H1 (cell line): ENCODE data around the gene DYNC1H1. TPM values are rescaled to one million over a fixed set of nuclear protein-coding genes. Genes with fewer than 3 reads are reported as not detected.

Source experiments
- CTCF ChIA-PET: fragments of 300-600 bp; sonication (Branson Sonifier 250); formaldehyde crosslinking; loops from one replicate; lab custom pipeline; 2021; ENCODE audit not compliant: partially characterized antibody; lab: Charles Lee
- POLR2A ChIA-PET: fragments of 300-600 bp; sonication (Branson Sonifier 250); formaldehyde crosslinking; loops from one replicate; lab custom pipeline; 2021; ENCODE audit warnings: inconsistent platforms; ENCODE audit not compliant: partially characterized antibody; lab: Charles Lee
- DNase-seq, 2 experiments: peaks; one replicate each; pipeline versions ENCODE4 v3.0.0 to v3.0.0-alpha.2; 2010 to 2022; ENCODE audit warnings: low spot score in 2 of 2, low read depth in 1 of 2, mixed read lengths in 1 of 2
- FAIRE-seq: peaks from 2 replicates; lab custom pipeline; 2011; peaks lifted over from hg19 to GRCh38; lab: Jason Lieb, UNC
- H2AFZ ChIP-seq: 2 replicates; pipeline ENCODE4 v1.8.1; 2012; ENCODE audit warnings: low read length, inconsistent platforms
- H2AK5ac ChIP-seq: 2 replicates; pipeline ENCODE4 v1.6.1; 2013; ENCODE audit warnings: low read depth, low read length
- H2BK120ac ChIP-seq: replicated peaks from 2 replicates; pipeline ENCODE3; 2013; ENCODE audit warnings: low read depth, low read length, inconsistent platforms
- H2BK12ac ChIP-seq: 2 replicates; pipeline ENCODE4 v1.6.1; 2013; ENCODE audit warnings: low read depth, low read length
- H2BK15ac ChIP-seq: 2 replicates; pipeline ENCODE4 v1.6.1; 2013; ENCODE audit warnings: low read length
- H2BK20ac ChIP-seq: 2 replicates; pipeline ENCODE4 v1.6.1; 2013; ENCODE audit warnings: low read length
- H2BK5ac ChIP-seq: 2 replicates; pipeline ENCODE4 v1.6.1; 2013; ENCODE audit warnings: low read depth, low read length
- H3K14ac ChIP-seq: 2 replicates; pipeline ENCODE4 v1.6.1; 2013; ENCODE audit warnings: inconsistent platforms; ENCODE audit not compliant: insufficient read length
- H3K18ac ChIP-seq: 2 replicates; pipeline ENCODE4 v1.6.1; 2013; ENCODE audit warnings: low read length; ENCODE audit errors: extremely low read depth
- H3K23ac ChIP-seq: 2 replicates; pipeline ENCODE4 v1.6.1; 2013; ENCODE audit warnings: inconsistent platforms; ENCODE audit not compliant: insufficient read length
- H3K23me2 ChIP-seq: 2 replicates; pipeline ENCODE4 v1.6.1; 2013; ENCODE audit warnings: low read depth, low read length
- H3K27ac ChIP-seq: 2 replicates; pipeline ENCODE4 v1.6.1; 2011; ENCODE audit warnings: low read depth, low read length, inconsistent platforms
- H3K27me3 ChIP-seq, 4 experiments: replicated peaks in 1 of 4; 1 replicate in 1 of 4; 2 replicates in 3 of 4; pipeline versions ENCODE4 v1.6.1 to v1.8.1; 2011 to 2013; ENCODE audit warnings: low read length in 3 of 4, mild to moderate bottlenecking in 3 of 4, inconsistent platforms in 2 of 4, mixed read lengths in 2 of 4, moderate library complexity in 1 of 4; ENCODE audit not compliant: control insufficient read depth in 3 of 4, insufficient read depth in 3 of 4; ENCODE audit errors: extremely low read depth in 1 of 4
- H3K36me3 ChIP-seq, 4 experiments: 2 replicates each; pipeline versions ENCODE4 v1.6.1 to v1.8.1; 2011 to 2013; ENCODE audit warnings: mild to moderate bottlenecking in 4 of 4, low read length in 3 of 4, moderate library complexity in 2 of 4, control low read depth in 1 of 4, inconsistent platforms in 1 of 4; ENCODE audit not compliant: insufficient read depth in 4 of 4, control insufficient read depth in 2 of 4
- H3K4ac ChIP-seq: replicated peaks from 2 replicates; pipeline ENCODE3; 2013; ENCODE audit warnings: low read length, low read depth, mixed read lengths, inconsistent platforms; ENCODE audit not compliant: insufficient read length
- H3K4me1 ChIP-seq, 4 experiments: replicated peaks in 1 of 4; 1 replicate in 1 of 4; 2 replicates in 3 of 4; pipeline versions ENCODE4 v1.6.1 to v1.8.1; 2011 to 2013; ENCODE audit warnings: low read length in 3 of 4, inconsistent platforms in 2 of 4, mixed read lengths in 1 of 4; ENCODE audit not compliant: insufficient read depth in 4 of 4, control insufficient read depth in 3 of 4
- H3K4me2 ChIP-seq, 2 experiments: 2 replicates each; pipeline versions ENCODE4 v1.6.1 to v1.8.1; 2011 to 2013; ENCODE audit warnings: low read depth in 2 of 2, low read length in 2 of 2, control low read depth in 1 of 2, inconsistent platforms in 1 of 2, mild to moderate bottlenecking in 1 of 2; ENCODE audit not compliant: insufficient read depth in 1 of 2
- H3K4me3 ChIP-seq, 4 experiments: fragments of 200-600, 300-600 bp in 1 of 4; sonication (generic), shearing (Covaris generic), sonication (Bioruptor Twin) in 1 of 4; 2 replicates each; pipeline versions ENCODE4 v1.5.1 to v1.8.1; 2011 to 2016; ENCODE audit warnings: low read length in 4 of 4, low read depth in 3 of 4, control low read depth in 2 of 4, inconsistent platforms in 2 of 4, mild to moderate bottlenecking in 2 of 4, mixed read lengths in 1 of 4, moderate library complexity in 1 of 4; ENCODE audit not compliant: insufficient read depth in 2 of 4; ENCODE audit errors: extremely low read depth in 1 of 4
- H3K56ac ChIP-seq: replicated peaks from 2 replicates; pipeline ENCODE3; 2013; ENCODE audit warnings: low read depth, mild to moderate bottlenecking, mixed read lengths, low read length, inconsistent platforms; ENCODE audit not compliant: insufficient read length
- H3K79me1 ChIP-seq: 2 replicates; pipeline ENCODE4 v1.6.1; 2013; ENCODE audit warnings: low read depth, low read length, control low read depth
- H3K79me2 ChIP-seq, 2 experiments: 2 replicates each; pipeline versions ENCODE4 v1.6.1 to v1.8.1; 2012 to 2013; ENCODE audit warnings: low read length in 2 of 2, mild to moderate bottlenecking in 2 of 2, inconsistent platforms in 1 of 2; ENCODE audit not compliant: insufficient read depth in 2 of 2, control insufficient read depth in 1 of 2
- H3K9ac ChIP-seq, 4 experiments: replicated peaks in 1 of 4; 1 replicate in 1 of 4; 2 replicates in 3 of 4; pipeline versions ENCODE4 v1.6.1 to v1.8.1; 2011 to 2013; ENCODE audit warnings: low read depth in 3 of 4, low read length in 3 of 4, control low read depth in 2 of 4, mild to moderate bottlenecking in 2 of 4, moderate library complexity in 2 of 4, inconsistent platforms in 1 of 4; ENCODE audit errors: extremely low read depth in 1 of 4
- H3K9me3 ChIP-seq, 2 experiments: 2 replicates each; pipeline versions ENCODE4 v1.6.1 to v1.8.1; 2012 to 2013; ENCODE audit warnings: mild to moderate bottlenecking in 2 of 2, moderate library complexity in 2 of 2, control low read depth in 1 of 2, inconsistent platforms in 1 of 2, low read depth in 1 of 2, low read length in 1 of 2, mixed read lengths in 1 of 2; ENCODE audit not compliant: insufficient read depth in 2 of 2
- H4K20me1 ChIP-seq, 2 experiments: replicated peaks in 1 of 2; 2 replicates each; pipeline versions ENCODE3 to v1.8.1; 2011 to 2013; ENCODE audit warnings: inconsistent platforms in 2 of 2, low read length in 2 of 2, mild to moderate bottlenecking in 1 of 2; ENCODE audit not compliant: insufficient read depth in 2 of 2, control insufficient read depth in 1 of 2
- H4K5ac ChIP-seq: 2 replicates; pipeline ENCODE4 v1.6.1; 2013; ENCODE audit warnings: low read length, low read depth, mixed read lengths, inconsistent platforms; ENCODE audit not compliant: insufficient read length
- H4K8ac ChIP-seq: 2 replicates; pipeline ENCODE4 v1.8.0; 2013; ENCODE audit warnings: mild to moderate bottlenecking, moderate library complexity, low read length, inconsistent platforms; ENCODE audit not compliant: insufficient read depth; ENCODE audit errors: extremely low read depth
- H4K91ac ChIP-seq: replicated peaks from 2 replicates; pipeline ENCODE3; 2013; ENCODE audit warnings: low read length, mixed read lengths, inconsistent platforms; ENCODE audit not compliant: insufficient read length
- CHD1 ChIP-seq: IDR thresholded peaks from 2 replicates; pipeline ENCODE4 v1.6.1; 2012; ENCODE audit warnings: low read depth, low read length, improper control_type of control experiment
- GTF2F1 ChIP-seq: IDR thresholded peaks from 2 replicates; pipeline ENCODE4 v1.6.1; 2012; ENCODE audit warnings: low read depth, low read length, improper control_type of control experiment, borderline replicate concordance
- KDM1A ChIP-seq: fragments of 200-600, 300-600 bp; sonication (generic); IDR thresholded peaks from 2 replicates; pipeline ENCODE4 v1.7.1; 2016; ENCODE audit warnings: mild to moderate bottlenecking, low read length, borderline replicate concordance
- WGBS, 2 experiments: shearing (Covaris generic) in 1 of 2; methylation state at CpG; one replicate each; pipeline versions ENCODE4 v1.1.6 to v1.1.7; 2013 to 2015; ENCODE audit warnings: low lambda C conversion rate in 2 of 2, mixed read lengths in 2 of 2, inconsistent platforms in 1 of 2, low coverage in 1 of 2, missing lambda C conversion rate in 1 of 2; ENCODE audit not compliant: insufficient replicate concordance in 2 of 2, insufficient coverage in 1 of 2, insufficient read length in 1 of 2; ENCODE audit errors: extremely low coverage in 1 of 2, missing lambda C conversion rate in 1 of 2; 5-methylcytosine and 5-hydroxymethylcytosine counted together
- polyA plus RNA-seq, 7 experiments: library from polyadenylated mRNA; depleted of rRNA in 3 of 7; stranded (reverse) in 5 of 7; unstranded in 2 of 7; fragments of >200 nt in 5 of 7; fragments of 200-250 nt in 2 of 7; gene quantifications; 1 replicate in 5 of 7; 2 replicates in 1 of 7; 4 replicates in 1 of 7; pipeline versions ENCODE4 v1.2.1 to v1.2.3, GENCODE V29; 2011 to 2013; ENCODE audit warnings: missing spikeins in 2 of 7, mixed read lengths in 2 of 7
- total RNA-seq: library from RNA; stranded (reverse); fragmentation: NEBNext Ultra II Directional; extraction: Animal tissue kit (Norgen Biotek cat#: 25700); gene quantifications from 2 replicates; pipeline ENCODE4 v1.2.1, GENCODE V29; 2021

Gene DYNC1H1
- total and polyA plus RNA-seq, 2 of the 8 experiments (the other 6 are each of a cell fraction or from before 2014, with no cell fraction given): 238 to 387 TPM

DNA sequence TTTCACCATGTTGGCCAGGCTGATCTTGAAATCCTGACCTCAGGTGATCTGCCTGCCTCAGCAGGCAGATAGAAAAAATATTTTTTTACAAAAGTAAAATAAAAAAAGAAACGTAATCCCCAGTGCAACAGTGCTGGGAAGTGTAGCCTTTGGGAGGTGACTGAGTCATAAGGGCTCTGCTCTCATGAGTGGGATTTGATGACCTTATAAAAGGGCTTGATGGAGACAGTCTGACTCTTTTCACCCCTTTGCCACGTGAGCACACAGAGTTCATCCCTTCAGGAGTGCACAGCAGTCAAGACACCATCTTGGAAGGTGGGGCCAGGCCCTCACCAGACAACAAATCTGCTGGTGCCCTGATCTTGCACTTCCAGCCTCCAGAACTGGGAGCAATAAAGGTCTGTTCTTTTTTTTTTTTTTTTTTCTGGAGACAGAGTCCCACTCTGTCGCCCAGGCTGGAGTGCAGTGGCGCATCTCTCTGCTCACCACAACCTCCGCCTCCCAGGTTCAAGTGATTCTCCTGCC lies 24.7 kb upstream of the DYNC1H1 start:
- no peak for FAIRE-seq
- POLR2A ChIA-PET: interaction anchor here (0.8 kb wide), 1 partner anchor 220 kb away, joined by 3 read pairs; no protein-coding TSS in a partner anchor
- TF ChIP-seq CHD1 (no peak), KDM1A (no peak), GTF2F1 (no peak)

More for the DNA sequence above, 24.7 kb upstream of the DYNC1H1 start:
- H3K4ac ChIP-seq: no peak overlapping the region
- CTCF ChIA-PET: interaction anchor here (0.7 kb wide), 1 partner anchor 132 kb away, joined by 3 read pairs; no protein-coding TSS in a partner anchor
- H2AK5ac ChIP-seq: no peak overlapping the region
- no peaks in the 10 kb centered on the region for H3K36me3 ChIP-seq
- no peak overlapping the region for H3K23ac ChIP-seq
- no peak overlapping the region for H3K18ac ChIP-seq
- H3K23me2 ChIP-seq: no peaks in the 10 kb centered on the region
- H3K27ac ChIP-seq: no peak overlapping the region
- H4K91ac ChIP-seq: no peak overlapping the region
- H3K14ac ChIP-seq: no peak overlapping the region
- H3K9ac ChIP-seq: no peak overlapping the region
- no peak overlapping the region for H2AFZ ChIP-seq
- no peak overlapping the region for H2BK15ac ChIP-seq
- H2BK12ac ChIP-seq: no peak overlapping the region
- no peak overlapping the region for H4K5ac ChIP-seq
- no peaks in the 10 kb centered on the region for H3K9me3 ChIP-seq
- H3K79me1 ChIP-seq: no peaks in the 10 kb centered on the region; the same call in 1 of the 2 replicates
- H3K4me1 ChIP-seq: no peaks in the 10 kb centered on the region
- no peak overlapping the region for H3K4me2 ChIP-seq
- H3K79me2 ChIP-seq: no peaks in the 10 kb centered on the region
- peaks cover 0 to 4% of the 10 kb centered on the region in 2 experiments for H4K20me1 ChIP-seq
- DNase-seq: no peak
- no peak overlapping the region for H4K8ac ChIP-seq
- no peak overlapping the region for H2BK20ac ChIP-seq
- no peak overlapping the region for H3K4me3 ChIP-seq
- no peak overlapping the region for H3K56ac ChIP-seq
- no peak overlapping the region for H2BK5ac ChIP-seq
- peaks cover 16 to 49% (median 34%) of the 10 kb centered on the region in 4 experiments for H3K27me3 ChIP-seq
- WGBS, 2 experiments: 63% methylated on average over 4 of the region's 5 CpGs; no CpG with 5 or more reads in 1 of the 2 experiments
- H2BK120ac ChIP-seq: no peak overlapping the region
